ENCODE data around the gene BCL11B. TPM values are rescaled to one million over a fixed set of nuclear protein-coding genes. Genes with fewer than 3 reads are reported as not detected.
A peak's percentile ranks its signal among the peaks of the same experiment; 100 is the strongest.

BCL11B gene
- total RNA-seq, 1 experiment from 2014 or later: 0.84 TPM

DNA sequence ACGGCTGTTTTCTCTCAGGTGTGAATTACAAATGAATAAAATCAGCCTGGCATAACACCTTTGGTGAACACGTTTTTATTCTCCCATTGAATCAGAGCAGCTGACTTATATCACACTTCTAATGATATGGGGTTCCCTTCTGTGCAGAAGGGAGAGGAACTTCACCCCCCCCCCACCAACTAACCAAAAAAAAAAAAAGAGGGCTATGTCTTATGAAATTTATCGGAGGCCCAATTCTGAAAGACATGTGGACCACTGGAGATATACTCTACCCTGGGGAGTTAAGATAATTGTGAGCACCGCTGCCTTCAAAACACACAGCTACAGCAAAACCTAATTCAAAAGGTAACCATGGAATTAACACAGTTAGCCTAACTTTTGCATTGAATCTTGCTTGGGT is 4.6 kb downstream of the BCL11B start:
- H3K36me3 Mint-ChIP-seq (ENCODE audit: insufficient read depth, unreplicated experiment): no peaks in the 10 kb centered on the region
- H3K9me3 Mint-ChIP-seq (ENCODE audit: unreplicated experiment): no peaks in the 10 kb centered on the region
- BruUV-seq (replicated peaks): no TSS peak
- DNase-seq (ENCODE audit: unreplicated experiment): no peak
- H3K4me3 Mint-ChIP-seq (ENCODE audit: unreplicated experiment): no peak overlapping the region
- H3K4me1 Mint-ChIP-seq (ENCODE audit: insufficient read depth, unreplicated experiment): peaks cover 19% of the 10 kb centered on the region
- no peaks in the 10 kb centered on the region for H3K27me3 Mint-ChIP-seq (ENCODE audit: insufficient read depth, unreplicated experiment)
- peak overlapping the region; percentile 28 for H3K27ac Mint-ChIP-seq (ENCODE audit: low read depth, unreplicated experiment)
- intact Hi-C loops (cut with micrococcal nuclease): loop anchor here (5.0 to 10.0 kb wide), 4 partner anchors 75 to 1130 kb away; no protein-coding TSS in a partner anchor
- POLR2A ChIA-PET: interaction anchor here (1.2 to 2.7 kb wide), 2 partner anchors 14 to 1289 kb away, joined by 3 to 13 read pairs; no protein-coding TSS in a partner anchor
- CTCF ChIA-PET: interaction anchor here (0.6 to 3.9 kb wide), 12 partner anchors 13 to 1719 kb away, joined by 3 to 35 read pairs (median 3); no protein-coding TSS in a partner anchor
- TF ChIP-seq, protein P1, sequence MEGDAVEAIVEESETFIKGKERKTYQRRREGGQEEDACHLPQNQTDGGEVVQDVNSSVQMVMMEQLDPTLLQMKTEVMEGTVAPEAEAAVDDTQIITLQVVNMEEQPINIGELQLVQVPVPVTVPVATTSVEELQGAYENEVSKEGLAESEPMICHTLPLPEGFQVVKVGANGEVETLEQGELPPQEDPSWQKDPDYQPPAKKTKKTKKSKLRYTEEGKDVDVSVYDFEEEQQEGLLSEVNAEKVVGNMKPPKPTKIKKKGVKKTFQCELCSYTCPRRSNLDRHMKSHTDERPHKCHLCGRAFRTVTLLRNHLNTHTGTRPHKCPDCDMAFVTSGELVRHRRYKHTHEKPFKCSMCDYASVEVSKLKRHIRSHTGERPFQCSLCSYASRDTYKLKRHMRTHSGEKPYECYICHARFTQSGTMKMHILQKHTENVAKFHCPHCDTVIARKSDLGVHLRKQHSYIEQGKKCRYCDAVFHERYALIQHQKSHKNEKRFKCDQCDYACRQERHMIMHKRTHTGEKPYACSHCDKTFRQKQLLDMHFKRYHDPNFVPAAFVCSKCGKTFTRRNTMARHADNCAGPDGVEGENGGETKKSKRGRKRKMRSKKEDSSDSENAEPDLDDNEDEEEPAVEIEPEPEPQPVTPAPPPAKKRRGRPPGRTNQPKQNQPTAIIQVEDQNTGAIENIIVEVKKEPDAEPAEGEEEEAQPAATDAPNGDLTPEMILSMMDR (IDR thresholded peaks at IDR 0.05; ENCODE audit: unreplicated experiment): no peak

DNA sequence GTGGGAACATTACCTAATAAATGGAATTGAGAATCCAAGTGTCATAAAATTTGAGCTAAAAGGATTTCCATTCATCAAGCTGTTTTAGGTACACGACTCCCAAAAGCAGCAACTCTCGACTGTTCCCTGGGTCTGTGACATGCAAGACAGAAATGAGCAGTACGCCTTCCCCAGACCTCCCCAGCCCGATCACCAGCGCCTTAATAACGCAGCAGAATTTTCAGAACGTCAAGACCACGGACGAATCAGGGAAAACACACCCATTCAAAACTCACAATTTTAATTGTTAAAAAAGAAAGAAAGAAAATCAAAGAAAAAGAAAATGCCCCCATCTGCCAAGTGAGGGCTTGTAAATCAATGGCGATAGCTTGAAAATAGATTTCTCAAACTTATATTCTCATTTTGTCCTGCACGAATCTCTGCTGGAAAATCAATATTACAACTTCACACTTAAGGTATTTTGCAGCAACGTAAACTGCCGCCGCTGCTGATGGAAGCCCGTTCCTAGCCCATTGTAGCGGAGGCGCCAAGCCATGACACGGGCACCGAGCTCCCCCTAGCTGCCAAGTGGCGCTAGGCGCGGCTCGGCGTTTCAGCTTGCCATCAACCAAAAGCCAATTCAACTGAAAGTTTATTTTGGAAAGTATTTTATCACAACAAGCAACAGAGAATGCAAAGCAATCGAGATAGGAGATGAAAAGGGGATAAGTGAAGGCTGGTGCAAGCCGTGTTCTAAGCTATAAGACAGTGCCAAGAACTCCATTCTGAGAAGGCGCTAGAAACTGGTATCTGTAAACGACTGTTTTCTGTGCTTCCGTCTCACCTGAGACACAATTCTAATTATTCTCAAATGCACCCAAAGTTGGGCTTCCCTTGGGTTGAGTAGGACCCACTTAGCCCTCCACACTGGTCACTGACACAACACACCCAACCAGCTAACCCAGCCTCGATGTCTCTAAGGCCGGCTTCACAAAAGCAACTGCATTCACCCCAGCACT is 5.5 kb downstream of the BCL11B start:
- H3K9me3 Mint-ChIP-seq (ENCODE audit: unreplicated experiment): no peaks in the 10 kb centered on the region
- peak; percentile 76 for DNase-seq (ENCODE audit: unreplicated experiment)
- intact Hi-C loops (cut with micrococcal nuclease): loop anchor here (1.0 to 10.0 kb wide), 5 partner anchors 74 to 1288 kb away; no protein-coding TSS in a partner anchor
- ChIA-PET CTCF (interaction anchor here (0.5 to 3.9 kb wide), 28 partner anchors 11 to 1975 kb away, joined by 3 to 35 read pairs (median 3); no protein-coding TSS in a partner anchor), POLR2A (interaction anchor here (0.7 to 2.7 kb wide), 6 partner anchors 231 to 1288 kb away, joined by 3 to 13 read pairs (median 4); no protein-coding TSS in a partner anchor)
- no peaks in the 10 kb centered on the region for H3K36me3 Mint-ChIP-seq (ENCODE audit: insufficient read depth, unreplicated experiment)
- no peaks in the 10 kb centered on the region for H3K27me3 Mint-ChIP-seq (ENCODE audit: insufficient read depth, unreplicated experiment)
- BruUV-seq (replicated peaks): no TSS peak
- H3K4me1 Mint-ChIP-seq (ENCODE audit: insufficient read depth, unreplicated experiment): peaks cover 17% of the 10 kb centered on the region
- TF ChIP-seq, protein P1 (IDR thresholded peaks at IDR 0.05; ENCODE audit: unreplicated experiment): peak; percentile 98
- peak overlapping the region; percentile 28 for H3K27ac Mint-ChIP-seq (ENCODE audit: low read depth, unreplicated experiment)
- H3K4me3 Mint-ChIP-seq (ENCODE audit: unreplicated experiment): peak overlapping the region; percentile 57

DNA sequence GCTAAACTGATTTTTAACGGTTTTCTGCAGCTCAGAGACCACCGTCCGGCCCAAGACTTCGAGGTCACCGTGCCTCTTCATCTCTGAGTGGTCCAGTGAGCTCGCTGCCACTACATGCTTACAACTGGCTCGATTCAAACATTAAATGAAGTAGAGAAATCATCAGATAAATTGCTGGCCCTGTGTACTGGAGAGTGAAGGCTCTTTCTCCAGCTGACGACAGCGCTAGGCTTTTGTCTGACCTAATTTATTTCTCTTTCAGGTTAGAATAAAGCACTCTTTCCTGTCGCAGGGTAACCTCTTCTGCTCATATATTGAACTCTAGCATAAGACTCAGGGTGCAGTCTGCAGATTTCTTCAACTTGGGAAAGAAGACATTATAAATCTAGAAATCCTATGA is 6.4 kb downstream of the BCL11B start:
- Mint-ChIP-seq H3K27me3 (ENCODE audit: insufficient read depth, unreplicated experiment) (no peaks in the 10 kb centered on the region), H3K4me3 (ENCODE audit: unreplicated experiment) (no peak overlapping the region), H3K36me3 (ENCODE audit: insufficient read depth, unreplicated experiment) (no peaks in the 10 kb centered on the region), H3K9me3 (ENCODE audit: unreplicated experiment) (no peaks in the 10 kb centered on the region), H3K4me1 (ENCODE audit: insufficient read depth, unreplicated experiment) (peaks cover 17% of the 10 kb centered on the region), H3K27ac (ENCODE audit: low read depth, unreplicated experiment) (no peak overlapping the region)
- ChIA-PET POLR2A (interaction anchor here (1.6 to 2.7 kb wide), 3 partner anchors 230 to 1287 kb away, joined by 5 to 13 read pairs (median 5); no protein-coding TSS in a partner anchor), CTCF (interaction anchor here (0.6 to 3.9 kb wide), 12 partner anchors 19 to 1810 kb away, joined by 3 to 35 read pairs (median 4); no protein-coding TSS in a partner anchor)
- BruUV-seq (replicated peaks): no TSS peak
- DNase-seq (ENCODE audit: unreplicated experiment): no peak
- TF ChIP-seq, protein P1 (IDR thresholded peaks at IDR 0.05; ENCODE audit: unreplicated experiment): no peak
- intact Hi-C loops (cut with micrococcal nuclease): loop anchor here (5.0 to 10.0 kb wide), 4 partner anchors 73 to 1128 kb away; no protein-coding TSS in a partner anchor

All from MCF 10A (cell line).